GM18867 (cell line): ENCODE data around the gene ARMC2.
"Not testable (repeated sequence)": the region's sequence is repeated elsewhere in the genome, so short reads cannot be mapped to it uniquely, and the experiment has no call there.

Source experiments
- ATAC-seq: cut with Tn5 transposase; IDR thresholded peaks from one replicate; pipeline ENCODE4 v1.9.1; 2021; ENCODE audit warnings: mild to moderate bottlenecking, moderate library complexity; ENCODE audit not compliant: unreplicated experiment

ARMC2 gene, protein sequence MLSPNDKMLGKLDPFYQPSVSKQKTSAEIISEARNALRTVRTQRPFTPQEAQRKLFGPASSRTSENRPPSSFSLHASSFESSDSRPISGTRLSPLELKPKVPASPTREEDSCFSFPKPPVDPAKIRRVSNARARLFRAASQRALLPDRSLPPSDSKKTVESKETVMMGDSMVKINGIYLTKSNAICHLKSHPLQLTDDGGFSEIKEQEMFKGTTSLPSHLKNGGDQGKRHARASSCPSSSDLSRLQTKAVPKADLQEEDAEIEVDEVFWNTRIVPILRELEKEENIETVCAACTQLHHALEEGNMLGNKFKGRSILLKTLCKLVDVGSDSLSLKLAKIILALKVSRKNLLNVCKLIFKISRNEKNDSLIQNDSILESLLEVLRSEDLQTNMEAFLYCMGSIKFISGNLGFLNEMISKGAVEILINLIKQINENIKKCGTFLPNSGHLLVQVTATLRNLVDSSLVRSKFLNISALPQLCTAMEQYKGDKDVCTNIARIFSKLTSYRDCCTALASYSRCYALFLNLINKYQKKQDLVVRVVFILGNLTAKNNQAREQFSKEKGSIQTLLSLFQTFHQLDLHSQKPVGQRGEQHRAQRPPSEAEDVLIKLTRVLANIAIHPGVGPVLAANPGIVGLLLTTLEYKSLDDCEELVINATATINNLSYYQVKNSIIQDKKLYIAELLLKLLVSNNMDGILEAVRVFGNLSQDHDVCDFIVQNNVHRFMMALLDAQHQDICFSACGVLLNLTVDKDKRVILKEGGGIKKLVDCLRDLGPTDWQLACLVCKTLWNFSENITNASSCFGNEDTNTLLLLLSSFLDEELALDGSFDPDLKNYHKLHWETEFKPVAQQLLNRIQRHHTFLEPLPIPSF

DNA sequence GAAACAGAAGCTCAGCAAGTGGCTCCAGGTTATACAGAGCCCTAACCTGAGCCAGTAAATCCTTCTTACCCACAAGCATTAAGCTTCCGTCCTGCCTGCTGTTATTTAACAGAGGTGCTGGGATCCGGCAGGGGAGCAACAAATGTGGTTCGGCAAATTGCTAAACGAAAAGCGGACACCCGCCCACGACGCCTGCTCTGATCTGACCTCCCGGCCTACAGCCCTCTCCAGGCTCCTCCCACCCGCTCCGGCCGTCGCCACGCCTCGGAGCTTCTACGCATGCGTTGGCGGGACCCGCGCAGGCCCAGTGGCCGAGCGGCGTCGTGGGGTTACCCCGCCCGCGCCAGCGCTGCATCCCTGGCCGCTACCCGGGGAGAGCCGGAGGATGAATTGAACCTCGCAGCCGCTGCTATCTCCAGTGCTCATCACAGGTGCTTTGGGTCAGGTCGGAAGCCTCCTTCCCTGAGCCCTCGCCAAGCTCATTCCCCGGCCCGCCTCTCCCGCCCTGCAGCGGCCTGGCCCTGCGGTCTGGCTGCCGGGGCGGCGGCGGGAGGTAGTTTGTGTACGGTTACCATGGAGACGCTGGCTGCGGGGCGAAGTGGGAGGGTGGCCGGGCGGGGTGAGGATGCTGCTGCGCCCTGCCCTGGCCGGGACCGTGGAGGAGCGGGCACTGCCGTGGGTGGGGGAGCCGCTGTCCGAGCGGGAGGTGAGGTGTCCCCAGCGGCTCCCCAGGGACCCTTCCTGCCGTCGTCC, at the start of gene ARMC2:
Gene ARMC2 (plus strand): TSS at position 307 of the 753 bp plus-strand sequence. CDS start 5,846 bp downstream, outside the sequence.
- peak; percentile 98 for ATAC-seq

DNA sequence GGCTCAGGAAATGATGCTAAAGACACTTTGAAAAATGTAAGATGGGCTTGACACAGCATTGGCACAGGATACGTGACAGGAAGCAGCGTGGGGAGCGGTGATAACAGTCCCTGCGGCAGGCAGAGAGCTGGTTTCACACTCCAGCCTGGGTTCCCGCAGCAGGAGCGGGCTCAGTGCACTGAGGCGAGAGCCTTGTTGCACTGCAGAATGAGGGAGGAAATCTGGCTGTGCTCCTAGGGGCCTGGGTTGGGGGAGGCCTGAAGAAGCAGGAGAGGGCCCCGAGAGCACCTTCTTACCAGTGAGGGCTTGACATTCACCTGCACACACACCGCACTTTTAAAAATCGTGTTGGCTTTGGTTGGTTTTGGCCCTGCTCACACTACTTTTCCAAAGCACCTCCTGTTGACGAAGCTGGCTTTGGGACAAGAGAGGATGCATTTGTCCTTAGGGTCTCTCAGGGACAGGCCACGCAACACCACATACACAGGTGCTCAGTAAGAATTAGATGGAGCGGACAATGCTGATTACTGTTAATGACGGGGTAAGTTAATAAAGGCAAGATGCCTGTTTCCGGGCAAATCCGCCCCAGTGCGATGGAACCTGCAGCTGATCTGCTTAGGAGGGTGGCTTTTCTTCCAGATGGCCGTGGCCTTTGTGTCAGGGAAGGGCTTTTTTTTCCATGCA, 49.4 kb upstream of the ARMC2 start:
- no peak for ATAC-seq

DNA sequence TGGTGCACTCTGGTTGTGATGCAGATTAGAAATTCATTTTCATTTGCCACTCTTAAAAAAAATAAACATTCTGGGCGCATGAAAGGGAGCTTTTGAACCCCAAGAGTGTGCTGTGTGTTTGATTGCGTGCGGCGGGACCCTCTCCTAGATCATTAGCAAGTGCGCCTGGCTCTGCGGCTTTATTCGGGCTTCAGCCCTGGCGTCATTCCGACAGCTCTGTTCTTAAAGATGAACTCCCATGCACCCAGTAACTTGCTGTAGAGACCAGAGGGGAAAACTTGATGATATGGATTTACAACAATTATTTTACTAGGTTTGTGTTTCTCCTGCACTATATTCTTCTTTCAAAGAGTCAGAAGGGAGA, 48.9 kb upstream of the ARMC2 start:
- no peak for ATAC-seq

DNA sequence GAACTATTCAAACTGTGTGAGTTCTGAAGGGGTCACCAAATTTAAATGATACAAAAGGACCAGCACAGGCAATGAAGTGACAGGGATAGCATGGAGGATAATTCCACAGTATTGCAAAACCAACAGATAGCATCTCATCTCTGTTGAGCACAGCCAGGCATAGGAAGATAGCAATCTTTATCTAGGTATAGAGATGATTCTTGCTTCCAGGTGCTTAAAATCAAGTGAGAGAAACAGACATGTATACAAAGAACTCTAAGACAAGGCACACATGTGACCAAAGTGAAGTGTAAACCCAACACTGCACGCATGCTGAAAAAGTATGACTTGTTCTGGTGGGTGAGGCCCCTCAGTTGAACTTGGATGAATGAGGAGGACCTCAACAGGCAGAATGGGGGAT, 48.4 kb upstream of the ARMC2 start:
- no peak for ATAC-seq

DNA sequence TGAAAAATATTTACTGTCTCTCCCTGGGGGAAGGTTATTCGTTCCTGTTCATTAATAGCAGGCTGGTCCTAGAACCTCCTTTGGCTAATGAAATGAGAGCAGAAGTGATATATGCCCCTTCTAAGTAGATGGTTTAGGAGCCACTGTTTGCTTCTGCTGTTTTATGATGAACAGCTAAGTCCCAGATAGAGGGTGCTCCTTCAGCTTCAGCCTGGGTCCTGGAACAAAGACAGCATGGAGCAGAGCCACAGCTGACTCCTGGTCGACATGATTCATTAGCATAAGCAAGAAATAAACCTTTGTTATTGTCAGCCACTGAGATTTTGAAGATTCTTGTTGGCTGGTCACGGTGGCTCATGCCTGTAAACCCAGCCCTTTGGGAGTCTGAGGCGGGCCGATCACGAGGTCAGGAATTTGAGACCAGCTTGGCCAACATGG, 47.8 kb upstream of the ARMC2 start:
- ATAC-seq, result no peak

DNA sequence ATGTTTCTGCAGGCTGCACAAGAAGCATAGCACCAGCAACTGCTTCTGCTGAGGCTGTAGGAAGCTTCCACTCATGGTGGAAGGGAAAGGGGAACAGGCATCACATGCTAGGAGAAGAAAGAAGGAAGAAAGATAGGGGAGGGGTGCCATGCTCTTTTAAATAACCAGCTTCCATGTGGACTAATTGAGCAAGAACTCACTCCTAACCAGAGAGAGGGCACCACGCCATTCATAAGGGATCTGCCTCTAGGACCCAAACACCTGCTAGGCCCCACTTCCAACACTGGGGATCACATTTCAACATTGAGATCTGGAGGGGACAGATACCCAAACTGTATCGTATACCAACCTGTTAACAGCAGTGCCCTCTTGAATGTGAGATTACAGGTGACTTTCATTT, 46.9 kb upstream of the ARMC2 start:
- no peak for ATAC-seq

DNA sequence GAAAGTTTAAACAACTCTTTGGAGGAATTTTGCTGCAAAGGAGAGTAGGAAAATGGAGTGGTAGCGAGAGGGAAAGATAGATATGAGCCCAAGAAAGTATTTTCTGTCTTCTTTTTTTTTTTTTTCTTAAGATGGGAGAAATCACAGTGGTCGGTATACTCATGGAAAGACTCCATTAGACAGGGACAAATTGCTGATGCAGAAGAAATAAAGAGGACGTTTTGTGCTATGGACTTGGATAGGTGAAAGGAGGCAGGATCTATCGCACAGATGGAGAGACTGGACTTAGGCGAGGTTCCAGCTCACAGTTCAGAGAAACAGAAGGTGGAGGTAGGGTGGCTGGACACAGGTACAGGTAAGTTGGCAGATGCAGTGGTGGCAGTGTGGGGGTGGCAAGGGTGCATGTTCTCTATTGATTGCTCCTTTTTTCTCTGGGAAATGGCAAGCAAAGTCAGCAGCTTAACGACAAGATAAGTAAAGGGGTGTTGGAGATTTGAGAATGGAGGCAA, 44.2 kb upstream of the ARMC2 start:
- no peak for ATAC-seq

DNA sequence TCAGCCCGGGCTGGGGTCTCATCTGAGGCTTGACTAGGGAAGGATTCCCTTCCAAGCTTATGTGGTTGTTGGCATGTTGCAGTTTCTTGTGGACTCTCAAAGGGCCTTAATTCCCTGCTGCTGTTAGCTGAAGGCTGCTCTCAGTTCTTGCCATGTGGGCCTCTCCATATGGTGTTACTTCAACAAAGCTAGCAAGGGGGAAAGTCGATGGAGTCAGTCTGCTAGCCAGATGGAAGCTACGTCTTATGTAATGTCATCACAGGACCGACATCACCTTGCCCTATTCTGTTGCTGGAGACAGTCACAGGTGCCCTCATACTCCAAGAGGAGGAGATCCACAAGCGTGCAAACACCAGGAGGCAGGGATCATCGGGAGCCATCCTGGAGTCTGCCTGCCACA, 43.3 kb upstream of the ARMC2 start:
- ATAC-seq, result no peak

DNA sequence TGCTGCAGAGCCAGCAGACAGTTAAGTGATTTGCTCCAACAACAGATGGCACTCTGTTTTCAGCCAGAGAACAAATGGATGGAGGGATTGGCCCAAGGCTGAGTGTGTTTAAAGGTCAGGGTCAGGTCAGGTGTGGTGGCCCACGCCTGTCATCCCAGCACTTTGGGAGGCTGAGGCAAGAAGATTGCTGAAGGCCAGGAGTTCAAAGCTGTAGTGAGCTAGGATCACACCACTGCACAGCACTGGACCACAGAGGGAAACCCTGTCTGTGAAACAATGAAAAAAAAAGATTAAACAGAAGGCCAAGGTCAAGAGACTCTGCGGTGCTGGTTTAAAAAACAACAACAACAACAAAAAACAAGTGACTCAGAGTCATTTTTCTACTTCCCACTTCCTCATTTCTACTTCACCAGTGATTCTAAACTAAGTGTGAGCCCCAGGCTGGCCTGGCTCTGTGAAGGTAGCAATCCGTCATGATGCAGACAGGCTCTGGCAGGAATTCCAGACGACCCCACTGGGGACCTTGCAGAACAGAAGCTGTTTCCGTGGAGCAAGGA, 42.5 kb upstream of the ARMC2 start:
- peak; percentile 91 for ATAC-seq

DNA sequence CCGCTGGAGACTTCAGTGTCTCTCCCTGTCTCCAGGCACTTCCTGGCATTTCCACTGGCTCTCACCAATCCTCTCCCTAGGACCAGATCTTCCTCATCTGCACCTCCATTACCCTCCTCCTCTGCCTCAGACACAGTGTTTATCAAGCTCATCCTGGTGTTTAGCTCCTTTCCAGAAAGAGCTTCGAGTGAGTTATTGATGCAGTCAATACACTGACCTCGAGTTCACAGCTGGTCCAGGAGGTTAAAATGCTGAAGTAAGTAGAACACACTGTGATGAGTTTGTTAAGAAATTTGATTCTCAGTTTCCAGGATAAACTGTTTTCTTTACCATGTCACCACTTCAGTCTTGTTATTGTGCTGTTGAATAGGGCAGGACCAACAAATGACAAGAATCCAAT, 42.1 kb upstream of the ARMC2 start:
- peak; percentile 20 for ATAC-seq

DNA sequence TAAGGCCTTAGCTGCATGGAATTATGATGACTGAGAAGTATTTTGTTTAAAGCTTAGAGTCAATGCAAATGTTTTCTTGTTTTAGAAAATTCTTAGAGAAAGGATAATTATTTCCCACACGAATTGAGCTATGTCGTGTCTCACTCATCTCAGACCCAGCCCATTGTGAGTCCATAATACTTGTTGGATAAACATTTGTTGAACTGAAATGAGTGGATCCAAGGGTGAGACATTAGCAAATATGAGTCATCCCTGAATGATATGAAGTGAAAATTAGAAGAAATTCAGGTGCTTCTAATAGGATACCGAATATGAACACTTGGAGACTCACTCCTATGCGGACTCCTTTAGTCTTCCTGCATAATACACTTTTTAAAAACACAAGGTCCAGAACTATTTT, 41.6 kb upstream of the ARMC2 start:
- no peak for ATAC-seq

DNA sequence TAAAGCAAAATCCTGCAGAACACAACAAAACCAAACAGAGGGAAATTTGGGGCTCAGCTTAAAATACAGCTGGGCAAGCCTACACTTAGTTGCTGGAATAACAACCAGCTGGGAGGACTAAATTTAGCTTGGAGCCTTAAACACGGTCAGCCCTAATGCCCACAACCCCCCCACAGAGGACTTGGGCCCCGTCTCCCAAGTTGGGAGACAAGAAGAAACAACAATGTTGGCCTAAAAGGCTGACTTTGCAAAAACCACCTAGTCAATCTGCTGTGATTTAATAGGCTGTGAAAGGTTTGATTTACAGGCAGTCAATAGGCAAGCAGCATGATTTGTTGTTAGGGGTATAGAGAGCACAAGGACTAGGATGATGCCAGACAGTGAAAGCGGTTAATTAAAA, 40.3 kb upstream of the ARMC2 start:
- ATAC-seq, result no peak

DNA sequence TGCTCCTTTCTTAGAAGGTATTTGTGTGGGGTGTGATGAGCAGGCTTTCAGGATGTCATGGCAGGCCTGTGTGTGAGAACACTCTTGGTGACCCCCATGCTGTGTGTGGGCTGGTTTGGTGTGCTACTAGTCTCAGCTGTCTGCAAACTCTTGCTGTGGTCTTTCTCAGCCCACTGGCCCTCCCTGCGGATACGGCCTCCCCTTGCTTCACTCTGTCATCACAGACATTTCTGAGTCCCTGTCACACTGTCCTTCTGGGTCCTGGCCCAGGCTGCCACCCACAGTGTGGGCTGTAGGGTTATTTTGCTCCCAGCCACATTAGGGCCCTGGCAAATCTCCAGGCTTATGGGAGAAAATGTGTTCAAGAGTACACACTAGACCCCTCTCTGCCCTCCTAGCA, 39.0 kb upstream of the ARMC2 start:
- no peak for ATAC-seq

DNA sequence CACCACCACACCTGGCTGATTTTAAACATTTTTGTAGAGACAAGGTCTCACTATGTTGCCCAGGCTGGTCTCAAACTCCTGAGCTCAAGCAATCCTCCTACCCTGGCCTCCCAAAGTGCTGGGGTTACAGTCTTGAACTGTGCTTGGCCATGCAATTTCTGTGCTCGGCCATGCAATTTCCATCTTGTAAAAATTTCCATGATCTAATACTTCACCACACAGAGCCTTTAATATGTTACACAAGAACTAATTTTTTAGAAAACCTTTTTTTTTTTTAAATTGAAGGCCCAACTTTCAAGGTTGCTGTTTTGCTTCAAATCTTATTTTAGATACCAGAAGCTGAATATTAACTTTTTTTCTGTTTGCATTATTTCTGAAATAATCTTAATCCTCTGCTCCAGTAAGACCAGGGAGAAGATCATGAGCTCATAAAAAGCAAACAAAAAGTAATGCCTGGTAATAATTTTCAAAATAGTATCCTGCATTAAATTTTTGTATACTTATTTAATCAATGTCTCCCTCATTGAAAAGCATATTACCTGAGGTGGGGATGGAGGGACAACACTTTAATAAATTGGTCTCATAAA, 38.1 kb upstream of the ARMC2 start:
- no peak for ATAC-seq

DNA sequence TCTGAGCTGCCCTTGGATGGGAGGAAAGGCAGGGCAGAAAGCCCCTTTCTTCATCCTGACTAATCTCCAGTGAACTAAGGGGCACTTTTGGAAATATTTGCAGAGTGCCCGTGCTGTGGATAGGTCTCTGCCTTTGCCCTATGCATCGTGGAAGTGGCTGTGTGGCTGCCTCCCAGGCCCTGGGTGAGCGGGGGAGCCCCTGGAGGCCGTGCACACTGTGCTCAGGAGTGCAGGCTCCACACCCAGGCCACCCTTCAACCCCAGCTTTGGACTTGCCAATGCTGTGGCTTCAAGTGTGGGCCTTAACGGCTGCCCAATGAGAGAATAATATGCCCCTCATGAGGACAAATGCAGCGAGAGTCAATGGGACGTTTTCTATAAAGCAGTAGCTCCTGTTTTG, 36.7 kb upstream of the ARMC2 start:
- ATAC-seq, result no peak

DNA sequence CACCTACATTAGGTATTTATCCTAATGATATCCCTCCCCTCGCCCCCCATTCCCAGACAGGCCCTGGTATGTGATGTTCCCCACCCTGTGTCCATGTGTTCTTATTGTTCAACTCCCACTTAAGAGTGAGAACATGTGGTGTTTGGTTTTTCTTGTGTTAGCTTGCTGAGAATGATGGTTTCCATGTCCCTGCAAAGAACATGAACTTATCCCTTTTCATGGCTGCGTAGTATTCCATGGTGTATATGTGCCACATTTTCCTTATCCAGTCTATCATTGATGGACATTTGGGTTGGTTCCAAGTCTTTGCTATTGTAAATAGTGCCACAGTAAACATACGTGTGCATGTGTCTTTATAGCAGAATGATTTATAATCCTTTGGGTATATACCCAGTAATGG, 35.0 kb upstream of the ARMC2 start:
- not testable (repeated sequence) for ATAC-seq

DNA sequence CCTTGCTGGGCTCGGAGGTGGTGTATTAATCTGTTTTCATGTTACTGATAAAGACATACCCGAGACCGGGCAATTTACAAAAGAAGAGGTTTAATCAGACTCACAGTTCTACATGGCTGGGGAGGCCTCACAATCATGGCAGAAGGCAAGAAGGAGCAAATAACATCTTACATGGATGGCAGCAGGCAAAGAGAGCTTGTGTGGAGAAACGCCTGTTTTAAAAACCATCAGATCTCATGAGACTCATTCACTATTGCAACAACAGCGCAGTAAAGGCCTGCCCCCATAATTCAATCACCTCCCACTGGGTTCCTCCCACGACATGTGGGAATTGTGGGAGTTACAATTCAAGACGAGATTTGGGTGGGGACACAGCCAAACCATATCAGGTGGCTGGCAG, 30.9 kb upstream of the ARMC2 start:
- not testable (repeated sequence) for ATAC-seq

DNA sequence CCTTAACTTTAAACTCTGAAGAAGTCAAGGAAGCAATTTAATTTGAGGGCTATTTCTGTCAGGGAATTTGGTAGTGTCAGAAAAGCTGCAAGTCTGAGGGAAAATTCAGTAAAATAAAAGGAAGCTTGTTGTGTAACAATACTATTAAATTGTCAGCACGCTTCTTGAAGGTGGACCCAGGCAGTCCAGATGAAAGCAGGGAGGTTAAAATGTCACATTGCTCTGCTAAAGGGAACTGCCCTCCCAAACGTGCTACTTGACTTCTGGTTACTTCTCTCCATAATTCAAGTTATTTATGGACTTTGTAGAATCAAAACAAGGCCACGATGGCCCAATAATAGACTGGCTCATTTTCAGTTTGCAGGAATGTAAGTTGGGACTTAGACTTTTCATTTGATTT, 28.2 kb upstream of the ARMC2 start:
- no peak for ATAC-seq

DNA sequence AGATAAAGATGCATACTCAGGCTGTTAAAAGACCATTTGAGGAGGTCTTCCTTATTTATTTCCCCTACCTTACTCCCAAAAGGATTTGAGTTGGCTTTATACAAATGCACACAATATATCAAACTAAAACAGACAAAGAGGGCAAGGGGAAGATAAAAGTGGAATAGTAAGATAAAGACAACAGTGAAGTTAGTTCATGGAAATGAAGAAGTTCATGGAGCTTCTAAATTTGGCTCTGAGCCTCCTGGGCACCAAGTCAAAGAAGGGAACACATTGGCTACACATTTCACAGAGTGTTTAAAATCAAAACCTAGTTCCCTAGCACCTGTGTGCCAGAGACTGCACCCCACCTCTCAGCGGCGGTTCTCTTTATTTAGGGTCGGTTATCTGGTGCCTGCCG, 25.8 kb upstream of the ARMC2 start:
- no peak for ATAC-seq

DNA sequence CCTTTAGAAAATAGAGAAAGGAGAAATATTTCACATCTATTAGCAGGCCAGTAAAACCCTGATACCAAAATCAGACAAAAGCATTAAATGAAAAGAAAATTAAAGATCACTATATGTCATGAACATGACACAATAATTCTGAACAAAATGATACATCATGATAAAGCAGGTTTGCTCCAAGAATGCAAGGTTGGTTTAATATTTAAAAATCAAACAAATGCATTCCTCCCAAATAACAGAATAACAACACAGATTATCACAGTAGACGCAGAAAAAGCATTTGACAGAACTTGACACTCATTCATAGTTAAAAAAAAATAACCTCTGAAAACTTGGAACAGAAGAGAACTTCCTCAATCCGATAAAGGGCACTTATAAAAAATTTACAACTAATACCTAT, 22.9 kb upstream of the ARMC2 start:
- ATAC-seq, result no peak
